K562 (cell line): ENCODE measurements around the gene YES1. TPM values are rescaled to one million over a fixed set of nuclear protein-coding genes. Genes with fewer than 3 reads are reported as not detected.

Experiments used
- ATF7 ChIP-seq: fragments of 450-650 bp; IDR thresholded peaks from 2 replicates; pipeline ENCODE4 v1.7.1; 2014; ENCODE audit warnings: mild to moderate bottlenecking, moderate library complexity
- BRD4 ChIP-seq: fragments of 200-600 bp; sonication (generic); IDR thresholded peaks from 2 replicates; pipeline ENCODE4 v1.6.1; 2017; ENCODE audit warnings: inconsistent platforms
- DIDO1 ChIP-seq: fragments of 450-650 bp; IDR thresholded peaks from 2 replicates; pipeline ENCODE4 v1.6.1; 2016; ENCODE audit warnings: low read depth, missing biosample characterization, missing genetic modification characterization
- GTF2E2 ChIP-seq: fragments of 200-800 bp; sonication (Bioruptor generic); IDR thresholded peaks from 2 replicates; pipeline ENCODE4 v1.6.1; 2016; ENCODE audit warnings: missing genetic modification characterization, missing compliant biosample characterization
- HNRNPLL ChIP-seq: fragments of 200-400 bp; formaldehyde crosslinking; IDR thresholded peaks from 2 replicates; pipeline ENCODE4 v1.6.1; 2017; ENCODE audit warnings: low read length, low read depth, mild to moderate bottlenecking; ENCODE audit not compliant: poor library complexity, severe bottlenecking
- KLF1 ChIP-seq: fragments of 450-650 bp; IDR thresholded peaks from 2 replicates; pipeline ENCODE4 v1.6.1; 2016; ENCODE audit warnings: missing genetic modification characterization, missing compliant biosample characterization
- MAFG ChIP-seq: fragments of 450-650 bp; conservative IDR thresholded peaks from 2 replicates; pipeline ENCODE4 v1.6.1; 2016; ENCODE audit warnings: missing genetic modification characterization, missing compliant biosample characterization
- NCOA2 ChIP-seq, 2 experiments: fragments of 450-650 bp; IDR thresholded peaks; 2 replicates each; pipeline ENCODE4 v1.6.1; 2018; ENCODE audit warnings: mild to moderate bottlenecking in 2 of 2, moderate library complexity in 1 of 2; ENCODE audit not compliant: partially characterized antibody in 2 of 2
- POLR3A ChIP-seq: IDR thresholded peaks from 2 replicates; pipeline ENCODE4 v1.6.1; 2011; ENCODE audit warnings: borderline replicate concordance, mild to moderate bottlenecking, moderate library complexity; ENCODE audit not compliant: insufficient read length, insufficient read depth; ENCODE audit errors: extremely low read depth
- RAD21 ChIP-seq, 2 experiments: fragments of 250-450 bp in 1 of 2; fragments of 450-650 bp in 1 of 2; sonication (Bioruptor Pico) in 1 of 2; formaldehyde crosslinking in 1 of 2; IDR thresholded peaks in 1 of 2; conservative IDR thresholded peaks in 1 of 2; 2 replicates each; pipeline versions ENCODE4 v1.4.0 to v1.8.0; 2020 to 2022; ENCODE audit warnings: mild to moderate bottlenecking in 2 of 2, moderate library complexity in 1 of 2
- SREBF1 ChIP-seq: fragments of 150-350 bp; IDR thresholded peaks from 2 replicates; pipeline ENCODE4 v1.6.1; 2014; ENCODE audit warnings: antibody characterized with exemption, low read depth, low read length, borderline replicate concordance
- SRSF9 ChIP-seq: fragments of 200-400 bp; formaldehyde crosslinking; IDR thresholded peaks from 2 replicates; pipeline ENCODE4 v1.6.1; 2017; ENCODE audit warnings: low read depth, low read length, borderline replicate concordance
- TOE1 ChIP-seq, 2 experiments: fragments of 450-650 bp in 1 of 2; sonication (generic) in 1 of 2; formaldehyde crosslinking in 1 of 2; IDR thresholded peaks; 2 replicates each; pipeline versions ENCODE4 v1.7.1 to v1.8.0; 2016 to 2022; ENCODE audit warnings: borderline replicate concordance in 2 of 2, mild to moderate bottlenecking in 2 of 2, antibody characterized with exemption in 1 of 2, inconsistent platforms in 1 of 2, low read depth in 1 of 2, missing genetic modification reagents in 1 of 2, moderate library complexity in 1 of 2
- ZBTB7A ChIP-seq: IDR thresholded peaks from 2 replicates; pipeline ENCODE4 v1.6.1; 2011; ENCODE audit warnings: low read depth, mild to moderate bottlenecking, low read length, moderate library complexity, borderline replicate concordance; ENCODE audit not compliant: control insufficient read depth
- ZEB2 ChIP-seq: fragments of 450-650 bp; IDR thresholded peaks from 2 replicates; pipeline ENCODE4 v1.6.1; 2016
- ZFX ChIP-seq: sonication (generic); formaldehyde crosslinking; IDR thresholded peaks from 2 replicates; pipeline ENCODE4 v1.8.0; 2022; ENCODE audit warnings: mild to moderate bottlenecking, missing genetic modification reagents, moderate library complexity
- ZNF764 ChIP-seq: fragments of 250-450 bp; sonication (Bioruptor Pico); IDR thresholded peaks from 2 replicates; pipeline ENCODE4 v1.4.0; 2020; ENCODE audit warnings: low read depth, mild to moderate bottlenecking, moderate library complexity
- polyA plus RNA-seq, 8 experiments: library from polyadenylated mRNA; depleted of rRNA in 4 of 8; stranded (reverse) in 5 of 8; unstranded in 3 of 8; fragments of >200 nt; fragmentation: Nextera tagmentation in 2 of 8; fragmentation: Illumina TruSeq in 1 of 8; extraction: Ambion mirVana in 2 of 8; extraction: Trizol in 1 of 8; gene quantifications; 2 replicates each; pipeline versions ENCODE4 v1.2.1 to v1.2.3, GENCODE V29; 2011 to 2014; ENCODE audit warnings: inconsistent platforms in 1 of 8, missing spikeins in 1 of 8
- total RNA-seq, 7 experiments: library from RNA; depleted of rRNA in 6 of 7; stranded (reverse); fragments of >200 nt in 6 of 7; fragmentation: Illumina TruSeq in 2 of 7; extraction: Trizol in 2 of 7; gene quantifications; 2 replicates each; pipeline versions ENCODE4 v1.2.1 to v1.2.3, GENCODE V29; 2011 to 2021; ENCODE audit warnings: low replicate concordance in 1 of 7
- TF ChIP-seq, protein P1 (sequence below): sonication (generic); formaldehyde crosslinking; IDR thresholded peaks from 2 replicates; pipeline ENCODE4 v1.8.0; 2023; ENCODE audit warnings: mild to moderate bottlenecking, missing genetic modification reagents
- TF ChIP-seq, protein P2 (sequence below): IDR thresholded peaks from 2 replicates; pipeline ENCODE4 v1.6.1; 2014; ENCODE audit warnings: antibody characterized with exemption
- TF ChIP-seq, protein P3 (sequence below), 3 experiments: IDR thresholded peaks in 2 of 3; conservative IDR thresholded peaks in 1 of 3; 2 replicates each; pipeline ENCODE4 v1.5.1; 2011 to 2012; ENCODE audit warnings: low read length in 3 of 3, mild to moderate bottlenecking in 3 of 3, control low read depth in 2 of 3, improper control_type of control experiment in 1 of 3, inconsistent platforms in 1 of 3, low read depth in 1 of 3, mixed read lengths in 1 of 3, moderate library complexity in 1 of 3; ENCODE audit not compliant: insufficient read depth in 2 of 3

YES1 gene
- total and polyA plus RNA-seq, 9 of the 15 experiments (the other 6 are each of a cell fraction or from before 2014, with no cell fraction given) = 37.2 to 115 (median 77.7) TPM

DNA sequence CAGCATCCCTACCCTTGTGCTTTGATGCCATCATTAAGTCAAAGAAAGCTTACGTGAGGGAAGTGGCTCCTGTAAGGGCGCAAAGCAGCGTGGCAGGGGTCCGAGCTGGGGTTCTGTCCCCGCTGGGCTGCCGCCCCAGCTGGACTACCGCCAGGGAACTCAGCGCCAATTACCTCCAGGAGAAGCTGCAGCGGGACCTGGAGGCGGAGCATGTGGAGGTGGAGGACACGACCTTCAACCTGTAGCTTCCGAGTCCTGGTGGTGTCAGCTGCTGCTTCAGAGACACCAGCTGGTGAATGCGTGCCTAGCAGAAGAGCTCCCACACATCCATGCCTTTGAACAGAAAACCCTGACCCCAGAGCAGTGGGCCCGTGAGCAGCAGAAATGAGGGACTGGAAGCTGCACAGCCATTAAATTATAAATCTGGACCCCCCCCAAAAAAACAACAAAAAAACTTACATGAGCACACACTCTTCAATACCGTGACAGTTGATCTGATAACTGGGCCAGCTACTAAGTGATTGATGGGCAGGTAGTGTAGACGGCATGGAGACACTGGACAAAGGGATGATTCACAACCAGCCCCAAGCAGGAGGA is 20.1 kb upstream of the YES1 start (continued):
- TF ChIP-seq, protein P1, sequence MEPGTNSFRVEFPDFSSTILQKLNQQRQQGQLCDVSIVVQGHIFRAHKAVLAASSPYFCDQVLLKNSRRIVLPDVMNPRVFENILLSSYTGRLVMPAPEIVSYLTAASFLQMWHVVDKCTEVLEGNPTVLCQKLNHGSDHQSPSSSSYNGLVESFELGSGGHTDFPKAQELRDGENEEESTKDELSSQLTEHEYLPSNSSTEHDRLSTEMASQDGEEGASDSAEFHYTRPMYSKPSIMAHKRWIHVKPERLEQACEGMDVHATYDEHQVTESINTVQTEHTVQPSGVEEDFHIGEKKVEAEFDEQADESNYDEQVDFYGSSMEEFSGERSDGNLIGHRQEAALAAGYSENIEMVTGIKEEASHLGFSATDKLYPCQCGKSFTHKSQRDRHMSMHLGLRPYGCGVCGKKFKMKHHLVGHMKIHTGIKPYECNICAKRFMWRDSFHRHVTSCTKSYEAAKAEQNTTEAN (CRISPR knock-in tag) = no peak
- no peak for TF ChIP-seq BRD4
- peak; percentile 80 for TF ChIP-seq ATF7
- TF ChIP-seq TOE1 (IDR thresholded peaks at IDR 0.05; ENCODE audit: borderline replicate concordance) = peak; percentile 80
- TF ChIP-seq TOE1 (CRISPR knock-in tag; IDR thresholded peaks at IDR 0.05; ENCODE audit: borderline replicate concordance, low read depth) = no peak
- TF ChIP-seq NCOA2 (IDR thresholded peaks at IDR 0.05; ENCODE audit: partially characterized antibody in 2 of 2) = no peak
- peak; percentile 95 for TF ChIP-seq ZEB2
- no peak for TF ChIP-seq ZFX (CRISPR knock-in tag)
- TF ChIP-seq GTF2E2 (tag) = no peak
- no peak for TF ChIP-seq MAFG (tag)
- no peak for TF ChIP-seq SREBF1
- TF ChIP-seq, protein P2, sequence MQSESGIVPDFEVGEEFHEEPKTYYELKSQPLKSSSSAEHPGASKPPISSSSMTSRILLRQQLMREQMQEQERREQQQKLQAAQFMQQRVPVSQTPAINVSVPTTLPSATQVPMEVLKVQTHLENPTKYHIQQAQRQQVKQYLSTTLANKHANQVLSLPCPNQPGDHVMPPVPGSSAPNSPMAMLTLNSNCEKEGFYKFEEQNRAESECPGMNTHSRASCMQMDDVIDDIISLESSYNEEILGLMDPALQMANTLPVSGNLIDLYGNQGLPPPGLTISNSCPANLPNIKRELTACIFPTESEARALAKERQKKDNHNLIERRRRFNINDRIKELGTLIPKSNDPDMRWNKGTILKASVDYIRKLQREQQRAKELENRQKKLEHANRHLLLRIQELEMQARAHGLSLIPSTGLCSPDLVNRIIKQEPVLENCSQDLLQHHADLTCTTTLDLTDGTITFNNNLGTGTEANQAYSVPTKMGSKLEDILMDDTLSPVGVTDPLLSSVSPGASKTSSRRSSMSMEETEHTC = no peak
- no peak for TF ChIP-seq DIDO1 (tag)
- TF ChIP-seq, protein P3, sequence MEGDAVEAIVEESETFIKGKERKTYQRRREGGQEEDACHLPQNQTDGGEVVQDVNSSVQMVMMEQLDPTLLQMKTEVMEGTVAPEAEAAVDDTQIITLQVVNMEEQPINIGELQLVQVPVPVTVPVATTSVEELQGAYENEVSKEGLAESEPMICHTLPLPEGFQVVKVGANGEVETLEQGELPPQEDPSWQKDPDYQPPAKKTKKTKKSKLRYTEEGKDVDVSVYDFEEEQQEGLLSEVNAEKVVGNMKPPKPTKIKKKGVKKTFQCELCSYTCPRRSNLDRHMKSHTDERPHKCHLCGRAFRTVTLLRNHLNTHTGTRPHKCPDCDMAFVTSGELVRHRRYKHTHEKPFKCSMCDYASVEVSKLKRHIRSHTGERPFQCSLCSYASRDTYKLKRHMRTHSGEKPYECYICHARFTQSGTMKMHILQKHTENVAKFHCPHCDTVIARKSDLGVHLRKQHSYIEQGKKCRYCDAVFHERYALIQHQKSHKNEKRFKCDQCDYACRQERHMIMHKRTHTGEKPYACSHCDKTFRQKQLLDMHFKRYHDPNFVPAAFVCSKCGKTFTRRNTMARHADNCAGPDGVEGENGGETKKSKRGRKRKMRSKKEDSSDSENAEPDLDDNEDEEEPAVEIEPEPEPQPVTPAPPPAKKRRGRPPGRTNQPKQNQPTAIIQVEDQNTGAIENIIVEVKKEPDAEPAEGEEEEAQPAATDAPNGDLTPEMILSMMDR (IDR thresholded peaks at IDR 0.05 in 2 of 3, conservative IDR thresholded peaks at IDR 0.05 in 1 of 3; ENCODE audit: insufficient read depth in 2 of 3, low read depth in 1 of 3, low read length in 3 of 3) = peak; percentile 64 to 77 (median 69)
- peak; percentile 53; the same call in 1 of the 2 replicates for TF ChIP-seq ZBTB7A
- no peak for TF ChIP-seq SRSF9
- no peak for TF ChIP-seq ZNF764
- no peak for TF ChIP-seq POLR3A
- peak; percentile 40 for TF ChIP-seq HNRNPLL
- peak; percentile 53 to 75; a peak in 3 of 4 replicates for TF ChIP-seq RAD21 (CRISPR knock-in tag; conservative IDR thresholded peaks at IDR 0.05 in 1 of 2, IDR thresholded peaks at IDR 0.05 in 1 of 2)
- no peak for TF ChIP-seq KLF1 (tag)
